ENCODE data around the gene TSSC4. TPM values are rescaled to one million over a fixed set of nuclear protein-coding genes. Genes with fewer than 3 reads are reported as not detected.

TSSC4 gene
- total RNA-seq, 1 experiment from 2014 or later: 47.1 TPM

- H3K4me2 ChIP-seq (ENCODE audit: low read length): no peak overlapping the region
- no peak overlapping the region for H2AFZ ChIP-seq (ENCODE audit: low read depth, low read length, poor library complexity, severe bottlenecking)
- H3K4me3 ChIP-seq (replicated peaks in 1 of 2; ENCODE audit: low read depth in 1 of 2, low read length in 2 of 2): no peak overlapping the region
- no peaks in the 10 kb centered on the region for H3K27me3 ChIP-seq (ENCODE audit: insufficient read depth, low read length)
- H3K36me3 ChIP-seq (ENCODE audit: control insufficient read depth in 1 of 2, insufficient read depth in 2 of 2, low read length in 2 of 2): no peaks in the 10 kb centered on the region
- no peaks in the 10 kb centered on the region for H3K9me3 ChIP-seq (ENCODE audit: control insufficient read depth in 1 of 2, insufficient read depth in 1 of 2, low read depth in 1 of 2, low read length in 2 of 2)
- H4K20me1 ChIP-seq (ENCODE audit: insufficient read depth): no peaks in the 10 kb centered on the region
- peaks cover 0 to 3% of the 10 kb centered on the region in 2 experiments; a peak in 1 of 4 replicates for H3K4me1 ChIP-seq (ENCODE audit: control insufficient read depth in 1 of 2, insufficient read depth in 2 of 2, low read length in 2 of 2)
- H3K9me2 ChIP-seq (ENCODE audit: insufficient read depth): no peaks in the 10 kb centered on the region
- TF ChIP-seq POLR2AphosphoS5 (IDR thresholded peaks at IDR 0.05; ENCODE audit: low read depth, low read length) (no peak), RAD21 (IDR thresholded peaks at IDR 0.05; ENCODE audit: low read depth) (no peak), TCF7L2 (IDR thresholded peaks at IDR 0.05; ENCODE audit: borderline replicate concordance, extremely low read depth, insufficient read depth, insufficient read length) (no peak), SIN3A (IDR thresholded peaks at IDR 0.05; ENCODE audit: low read depth) (no peak), EGR1 (IDR thresholded peaks at IDR 0.05; ENCODE audit: low read depth) (no peak), EZH2 (IDR thresholded peaks at IDR 0.05) (no peak), POLR2A (IDR thresholded peaks at IDR 0.05; ENCODE audit: borderline replicate concordance, extremely low read depth, insufficient read depth, insufficient read length) (no peak), REST (IDR thresholded peaks at IDR 0.05; ENCODE audit: low read depth) (no peak), ZNF274 (IDR thresholded peaks at IDR 0.05; ENCODE audit: low read depth, low read length) (no peak), ATF3 (IDR thresholded peaks at IDR 0.05) (no peak), JUND (IDR thresholded peaks at IDR 0.05) (no peak), ZBTB33 (IDR thresholded peaks at IDR 0.05; ENCODE audit: extremely low read depth, insufficient replicate concordance, low read length) (no peak), EZH2phosphoT487 (IDR thresholded peaks at IDR 0.05; ENCODE audit: borderline replicate concordance) (no peak), CEBPB (IDR thresholded peaks at IDR 0.05; ENCODE audit: low read depth) (no peak)
- TF ChIP-seq, protein P1, sequence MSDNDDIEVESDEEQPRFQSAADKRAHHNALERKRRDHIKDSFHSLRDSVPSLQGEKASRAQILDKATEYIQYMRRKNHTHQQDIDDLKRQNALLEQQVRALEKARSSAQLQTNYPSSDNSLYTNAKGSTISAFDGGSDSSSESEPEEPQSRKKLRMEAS (IDR thresholded peaks at IDR 0.05): no peak
- no peak for DNase-seq (ENCODE audit: low read depth, low spot score)
- intact Hi-C loops (cut with micrococcal nuclease): no loop called here
- ChIA-PET CTCF (no interaction called here), RAD21 (ENCODE audit: low non-redundant PET in 1 of 2, low total read pairs in 2 of 2, uncharacterized antibody in 2 of 2, unreplicated experiment in 2 of 2) (no interaction called here), POLR2A (no interaction called here)
- H3K79me2 ChIP-seq (ENCODE audit: insufficient read depth, low read length): no peaks in the 10 kb centered on the region
- no peak overlapping the region for H3K9ac ChIP-seq (ENCODE audit: low read length)
- no peak overlapping the region for H3K27ac ChIP-seq (ENCODE audit: low read depth, low read length)
- no TSS peak for BruUV-seq (replicated peaks)
- ATAC-seq: no peak
Measured at GRCh38 chr11:2358754-2359442, 41.7 kb upstream of the TSSC4 start.

All from HCT116 (cell line).